Prostate gland (tissue), 2 donors: ENCODE results near the gene NTRK2.

ENCODE experiments used
- POLR2A ChIP-seq: fragments of 450-650 bp; IDR thresholded peaks from one replicate; pipeline ENCODE4 v1.6.1; 2016; ENCODE audit warnings: antibody characterized with exemption, mild to moderate bottlenecking
- POLR2AphosphoS5 ChIP-seq: sonication (generic); formaldehyde crosslinking; IDR thresholded peaks from one replicate; pipeline ENCODE4 v1.6.1; 2017; ENCODE audit warnings: antibody characterized with exemption
- TF ChIP-seq, protein P1 (sequence below), 4 experiments: fragments of 200-600 bp in 2 of 4; fragments of 450-650 bp in 2 of 4; sonication (generic) in 2 of 4; IDR thresholded peaks; 1 replicate in 3 of 4; 2 replicates in 1 of 4; pipeline ENCODE4 v1.5.1; 2016 to 2019; ENCODE audit warnings: antibody characterized with exemption in 4 of 4, mild to moderate bottlenecking in 2 of 4, moderate library complexity in 2 of 4

DNA sequence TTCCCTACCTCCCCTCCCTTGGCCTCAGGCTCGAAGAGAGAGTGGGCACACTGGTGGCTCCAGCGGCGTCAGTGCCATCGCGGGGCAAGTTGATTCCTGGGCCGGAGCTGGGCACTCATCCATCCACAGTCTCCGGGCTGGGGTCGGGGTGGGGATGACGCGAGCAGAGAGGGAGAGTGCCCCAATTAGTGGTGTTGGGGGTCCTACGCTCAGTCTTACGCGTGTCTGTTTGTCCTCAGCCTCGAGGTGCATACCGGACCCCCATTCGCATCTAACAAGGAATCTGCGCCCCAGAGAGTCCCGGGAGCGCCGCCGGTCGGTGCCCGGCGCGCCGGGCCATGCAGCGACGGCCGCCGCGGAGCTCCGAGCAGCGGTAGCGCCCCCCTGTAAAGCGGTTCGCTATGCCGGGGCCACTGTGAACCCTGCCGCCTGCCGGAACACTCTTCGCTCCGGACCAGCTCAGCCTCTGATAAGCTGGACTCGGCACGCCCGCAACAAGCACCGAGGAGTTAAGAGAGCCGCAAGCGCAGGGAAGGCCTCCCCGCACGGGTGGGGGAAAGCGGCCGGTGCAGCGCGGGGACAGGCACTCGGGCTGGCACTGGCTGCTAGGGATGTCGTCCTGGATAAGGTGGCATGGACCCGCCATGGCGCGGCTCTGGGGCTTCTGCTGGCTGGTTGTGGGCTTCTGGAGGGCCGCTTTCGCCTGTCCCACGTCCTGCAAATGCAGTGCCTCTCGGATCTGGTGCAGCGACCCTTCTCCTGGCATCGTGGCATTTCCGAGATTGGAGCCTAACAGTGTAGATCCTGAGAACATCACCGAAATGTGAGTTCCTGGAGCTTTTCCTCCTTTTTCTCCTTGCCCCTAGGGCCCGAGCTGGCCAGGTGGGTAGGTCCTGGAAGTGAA, 861 bp downstream of the NTRK2 start:
- TF ChIP-seq, protein P1, sequence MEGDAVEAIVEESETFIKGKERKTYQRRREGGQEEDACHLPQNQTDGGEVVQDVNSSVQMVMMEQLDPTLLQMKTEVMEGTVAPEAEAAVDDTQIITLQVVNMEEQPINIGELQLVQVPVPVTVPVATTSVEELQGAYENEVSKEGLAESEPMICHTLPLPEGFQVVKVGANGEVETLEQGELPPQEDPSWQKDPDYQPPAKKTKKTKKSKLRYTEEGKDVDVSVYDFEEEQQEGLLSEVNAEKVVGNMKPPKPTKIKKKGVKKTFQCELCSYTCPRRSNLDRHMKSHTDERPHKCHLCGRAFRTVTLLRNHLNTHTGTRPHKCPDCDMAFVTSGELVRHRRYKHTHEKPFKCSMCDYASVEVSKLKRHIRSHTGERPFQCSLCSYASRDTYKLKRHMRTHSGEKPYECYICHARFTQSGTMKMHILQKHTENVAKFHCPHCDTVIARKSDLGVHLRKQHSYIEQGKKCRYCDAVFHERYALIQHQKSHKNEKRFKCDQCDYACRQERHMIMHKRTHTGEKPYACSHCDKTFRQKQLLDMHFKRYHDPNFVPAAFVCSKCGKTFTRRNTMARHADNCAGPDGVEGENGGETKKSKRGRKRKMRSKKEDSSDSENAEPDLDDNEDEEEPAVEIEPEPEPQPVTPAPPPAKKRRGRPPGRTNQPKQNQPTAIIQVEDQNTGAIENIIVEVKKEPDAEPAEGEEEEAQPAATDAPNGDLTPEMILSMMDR (IDR thresholded peaks at IDR 0.05): no peak
- TF ChIP-seq POLR2A (no peak), POLR2AphosphoS5 (no peak)
